ENCODE data around the gene CHCHD2. TPM values are rescaled to one million over a fixed set of nuclear protein-coding genes. Genes with fewer than 3 reads are reported as not detected.

Gene CHCHD2
- total and polyA plus RNA-seq, 9 of the 15 experiments (the other 6 are each of a cell fraction or from before 2014, with no cell fraction given), result 145 to 1,044 (median 648) TPM

- TF ChIP-seq, protein P1, sequence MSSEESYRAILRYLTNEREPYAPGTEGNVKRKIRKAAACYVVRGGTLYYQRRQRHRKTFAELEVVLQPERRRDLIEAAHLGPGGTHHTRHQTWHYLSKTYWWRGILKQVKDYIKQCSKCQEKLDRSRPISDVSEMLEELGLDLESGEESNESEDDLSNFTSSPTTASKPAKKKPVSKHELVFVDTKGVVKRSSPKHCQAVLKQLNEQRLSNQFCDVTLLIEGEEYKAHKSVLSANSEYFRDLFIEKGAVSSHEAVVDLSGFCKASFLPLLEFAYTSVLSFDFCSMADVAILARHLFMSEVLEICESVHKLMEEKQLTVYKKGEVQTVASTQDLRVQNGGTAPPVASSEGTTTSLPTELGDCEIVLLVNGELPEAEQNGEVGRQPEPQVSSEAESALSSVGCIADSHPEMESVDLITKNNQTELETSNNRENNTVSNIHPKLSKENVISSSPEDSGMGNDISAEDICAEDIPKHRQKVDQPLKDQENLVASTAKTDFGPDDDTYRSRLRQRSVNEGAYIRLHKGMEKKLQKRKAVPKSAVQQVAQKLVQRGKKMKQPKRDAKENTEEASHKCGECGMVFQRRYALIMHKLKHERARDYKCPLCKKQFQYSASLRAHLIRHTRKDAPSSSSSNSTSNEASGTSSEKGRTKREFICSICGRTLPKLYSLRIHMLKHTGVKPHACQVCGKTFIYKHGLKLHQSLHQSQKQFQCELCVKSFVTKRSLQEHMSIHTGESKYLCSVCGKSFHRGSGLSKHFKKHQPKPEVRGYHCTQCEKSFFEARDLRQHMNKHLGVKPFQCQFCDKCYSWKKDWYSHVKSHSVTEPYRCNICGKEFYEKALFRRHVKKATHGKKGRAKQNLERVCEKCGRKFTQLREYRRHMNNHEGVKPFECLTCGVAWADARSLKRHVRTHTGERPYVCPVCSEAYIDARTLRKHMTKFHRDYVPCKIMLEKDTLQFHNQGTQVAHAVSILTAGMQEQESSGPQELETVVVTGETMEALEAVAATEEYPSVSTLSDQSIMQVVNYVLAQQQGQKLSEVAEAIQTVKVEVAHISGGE (CRISPR knock-in tag; IDR thresholded peaks at IDR 0.05), result no peak
- TF ChIP-seq HDGF (IDR thresholded peaks at IDR 0.05) (no peak), ASH1L (IDR thresholded peaks at IDR 0.05; ENCODE audit: borderline replicate concordance, low read depth, partially characterized antibody) (no peak), RBM34 (IDR thresholded peaks at IDR 0.05; ENCODE audit: borderline replicate concordance, insufficient read depth, low read length) (no peak), CHD4 (IDR thresholded peaks at IDR 0.05; ENCODE audit: insufficient read depth, insufficient replicate concordance, low read depth, low read length, poor library complexity, severe bottlenecking) (no peak), YY1 (IDR thresholded peaks at IDR 0.05; ENCODE audit: borderline replicate concordance in 1 of 3, control insufficient read depth in 1 of 3, extremely low read depth in 1 of 3, insufficient read depth in 3 of 3, insufficient read length in 1 of 3, insufficient replicate concordance in 2 of 3, low read depth in 1 of 3, low read length in 2 of 3) (no peak), ZNF347 (CRISPR knock-in tag; IDR thresholded peaks at IDR 0.05; ENCODE audit: low read depth) (no peak), GATAD2B (IDR thresholded peaks at IDR 0.05; ENCODE audit: borderline replicate concordance) (no peak), ADNP (tag; IDR thresholded peaks at IDR 0.05) (no peak), HINFP (tag; conservative IDR thresholded peaks at IDR 0.05; ENCODE audit: low read depth) (no peak), MEIS2 (IDR thresholded peaks at IDR 0.05; ENCODE audit: partially characterized antibody) (no peak), ZNF75A (CRISPR knock-in tag; IDR thresholded peaks at IDR 0.05) (no peak), ZNF561 (CRISPR knock-in tag; conservative IDR thresholded peaks at IDR 0.05) (no peak), ZFP36 (IDR thresholded peaks at IDR 0.05; ENCODE audit: low read depth, low read length, partially characterized antibody) (no peak), ARID3A (IDR thresholded peaks at IDR 0.05; ENCODE audit: borderline replicate concordance, low read depth, low read length) (peak; percentile 54; the same call in 1 of the 2 replicates), ZNF695 (CRISPR knock-in tag; IDR thresholded peaks at IDR 0.05) (no peak), C11orf30 (IDR thresholded peaks at IDR 0.05; ENCODE audit: low read depth) (no peak), POLR2A (conservative IDR thresholded peaks at IDR 0.05) (no peak), CBX5 (IDR thresholded peaks at IDR 0.05; ENCODE audit: borderline replicate concordance, low read depth) (no peak), ARID1B (IDR thresholded peaks at IDR 0.05) (peak; percentile 84)
- TF ChIP-seq, protein P2, sequence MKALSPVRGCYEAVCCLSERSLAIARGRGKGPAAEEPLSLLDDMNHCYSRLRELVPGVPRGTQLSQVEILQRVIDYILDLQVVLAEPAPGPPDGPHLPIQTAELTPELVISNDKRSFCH (CRISPR knock-in tag; IDR thresholded peaks at IDR 0.05), result no peak
- TF ChIP-seq, protein P2 (tag; IDR thresholded peaks at IDR 0.05), result no peak
Observed at GRCh38 chr7:56062382-56062781, 43.9 kb downstream of the CHCHD2 start (continued).

All from K562 (cell line).